Thyroid gland (tissue), 4 donors: Measurements from ENCODE around the gene TRIM58.

ENCODE experiments used
- POLR2A ChIP-seq, 2 donors: fragments of 450-650 bp; IDR thresholded peaks; one replicate each; pipeline ENCODE4 v1.6.1; 2017; ENCODE audit warnings: antibody characterized with exemption in 2 of 2, mild to moderate bottlenecking in 2 of 2, moderate library complexity in 1 of 2
- TF ChIP-seq, protein P1 (sequence below), 6 experiments: fragments of 200-600 bp in 3 of 6; fragments of 450-650 bp in 3 of 6; sonication (generic) in 3 of 6; IDR thresholded peaks; one replicate each; pipeline ENCODE4 v1.5.1; 2016 to 2019; ENCODE audit warnings: antibody characterized with exemption in 6 of 6, mild to moderate bottlenecking in 2 of 6, inconsistent platforms in 1 of 6, moderate library complexity in 1 of 6

- TF ChIP-seq, protein P1, sequence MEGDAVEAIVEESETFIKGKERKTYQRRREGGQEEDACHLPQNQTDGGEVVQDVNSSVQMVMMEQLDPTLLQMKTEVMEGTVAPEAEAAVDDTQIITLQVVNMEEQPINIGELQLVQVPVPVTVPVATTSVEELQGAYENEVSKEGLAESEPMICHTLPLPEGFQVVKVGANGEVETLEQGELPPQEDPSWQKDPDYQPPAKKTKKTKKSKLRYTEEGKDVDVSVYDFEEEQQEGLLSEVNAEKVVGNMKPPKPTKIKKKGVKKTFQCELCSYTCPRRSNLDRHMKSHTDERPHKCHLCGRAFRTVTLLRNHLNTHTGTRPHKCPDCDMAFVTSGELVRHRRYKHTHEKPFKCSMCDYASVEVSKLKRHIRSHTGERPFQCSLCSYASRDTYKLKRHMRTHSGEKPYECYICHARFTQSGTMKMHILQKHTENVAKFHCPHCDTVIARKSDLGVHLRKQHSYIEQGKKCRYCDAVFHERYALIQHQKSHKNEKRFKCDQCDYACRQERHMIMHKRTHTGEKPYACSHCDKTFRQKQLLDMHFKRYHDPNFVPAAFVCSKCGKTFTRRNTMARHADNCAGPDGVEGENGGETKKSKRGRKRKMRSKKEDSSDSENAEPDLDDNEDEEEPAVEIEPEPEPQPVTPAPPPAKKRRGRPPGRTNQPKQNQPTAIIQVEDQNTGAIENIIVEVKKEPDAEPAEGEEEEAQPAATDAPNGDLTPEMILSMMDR (IDR thresholded peaks at IDR 0.05), result no peak
- TF ChIP-seq POLR2A (IDR thresholded peaks at IDR 0.05), result no peak
These were observed 38.2 kb downstream of the TRIM58 start, which contains the start of gene OR2W3 for GRCh38 chr1:247895163-247895637.
